ENCODE measurements around the gene TRIM9.
"Not testable (repeated sequence)": the region's sequence is repeated elsewhere in the genome, so short reads cannot be mapped to it uniquely, and the experiment has no call there.

The TRIM9 gene

DNA sequence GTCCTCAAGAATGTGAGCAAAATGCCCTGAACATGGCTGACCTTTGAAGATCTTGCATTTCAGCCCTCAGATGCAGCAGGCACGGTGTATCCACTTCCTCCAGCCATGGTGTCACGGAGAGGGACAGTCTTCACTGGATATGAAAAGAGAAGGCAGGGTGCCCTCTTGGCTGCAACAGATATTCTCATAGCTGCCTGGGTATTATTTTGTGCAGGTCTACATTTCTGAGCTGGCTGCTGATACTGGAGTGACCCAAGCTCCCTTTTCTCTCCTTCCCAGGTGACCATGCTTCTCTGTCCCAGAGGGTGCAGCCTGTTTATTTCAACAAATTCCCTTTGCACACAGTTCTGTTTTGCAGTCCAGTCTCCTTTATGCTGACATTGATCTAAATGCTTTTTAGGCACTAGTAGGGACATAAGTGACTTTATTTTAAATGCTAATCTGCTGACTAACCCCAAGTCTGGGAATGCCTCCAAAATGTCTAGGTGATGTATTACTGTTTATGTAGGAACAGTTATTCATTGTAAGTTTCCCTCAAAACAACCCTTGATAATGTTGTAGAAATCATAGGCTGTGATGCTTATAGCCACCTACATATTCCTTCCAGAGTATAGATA is 133.2 kb downstream of the TRIM9 start:
- no peak for DNase-seq

DNA sequence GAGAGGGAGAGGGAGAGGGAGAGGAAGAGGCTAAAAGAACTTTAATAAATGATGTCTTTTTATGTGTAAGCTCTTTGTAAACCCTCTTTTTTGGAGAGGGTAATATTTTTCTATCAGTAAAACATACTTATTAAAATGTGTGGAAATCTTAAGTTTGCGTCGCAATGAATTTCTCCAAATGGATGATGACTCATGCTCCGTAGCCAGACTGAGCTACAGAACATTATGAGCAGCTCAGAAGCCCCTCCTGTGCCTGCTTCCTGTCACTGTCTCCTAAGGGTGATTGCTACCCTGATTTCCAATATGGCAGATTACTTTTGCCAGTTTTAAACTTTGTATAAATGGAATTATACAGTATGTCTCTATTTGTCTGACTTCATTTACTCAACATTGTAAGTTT is 137.6 kb downstream of the TRIM9 start:
- DNase-seq = no peak

GRCh38 chr14:50956421-50956820 is 138.5 kb downstream of the TRIM9 start:
- not testable (repeated sequence) for DNase-seq

- DNase-seq = no peak
Observed at GRCh38 chr14:50955373-50956043, 139.4 kb downstream of the TRIM9 start.

- DNase-seq = peak in 1 of 5 experiments; percentile 13
Observed at GRCh38 chr14:50954811-50955372, 140.0 kb downstream of the TRIM9 start.

DNA sequence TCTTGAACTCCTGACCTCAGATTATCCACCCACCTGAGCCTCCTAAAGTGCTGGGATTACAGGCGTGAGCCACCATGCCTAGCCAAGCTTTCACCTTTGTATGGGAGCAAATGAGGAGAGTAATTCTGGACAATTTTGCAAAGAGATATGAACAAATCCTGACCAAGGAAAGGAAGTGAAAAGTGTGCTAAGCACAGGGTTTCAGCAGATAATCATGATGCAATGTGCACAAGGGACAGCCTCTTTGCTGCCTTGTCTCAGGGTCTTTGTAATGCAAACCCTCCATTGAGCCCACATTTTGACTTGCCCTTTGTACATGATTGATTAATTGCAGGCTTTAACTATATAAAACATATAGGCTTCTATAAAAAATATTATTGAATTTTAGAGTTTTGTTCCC is 141.4 kb downstream of the TRIM9 start:
- DNase-seq = no peak

DNA sequence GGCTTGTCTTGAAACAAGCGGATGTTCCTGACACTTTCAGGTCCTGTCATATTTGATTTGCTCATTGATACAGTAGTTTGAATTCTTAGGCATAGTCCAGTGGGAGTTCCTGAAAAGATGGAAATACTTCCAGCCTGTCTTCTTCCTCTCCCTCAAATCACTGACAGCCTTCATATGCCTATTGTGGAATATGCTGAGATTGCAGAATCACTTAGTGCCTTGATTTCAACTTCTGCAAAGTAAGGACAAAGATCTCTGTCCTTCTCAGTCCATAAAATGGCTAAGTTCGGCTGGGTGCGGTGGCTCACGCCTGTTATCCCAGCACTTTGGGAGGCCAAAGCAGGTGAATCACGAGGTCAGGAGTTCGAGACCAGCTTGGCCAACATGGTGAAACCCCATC is 143.9 kb downstream of the TRIM9 start:
- no peak for DNase-seq

- no peak for DNase-seq
Observed at GRCh38 chr14:50948205-50948604, 146.7 kb downstream of the TRIM9 start.

DNA sequence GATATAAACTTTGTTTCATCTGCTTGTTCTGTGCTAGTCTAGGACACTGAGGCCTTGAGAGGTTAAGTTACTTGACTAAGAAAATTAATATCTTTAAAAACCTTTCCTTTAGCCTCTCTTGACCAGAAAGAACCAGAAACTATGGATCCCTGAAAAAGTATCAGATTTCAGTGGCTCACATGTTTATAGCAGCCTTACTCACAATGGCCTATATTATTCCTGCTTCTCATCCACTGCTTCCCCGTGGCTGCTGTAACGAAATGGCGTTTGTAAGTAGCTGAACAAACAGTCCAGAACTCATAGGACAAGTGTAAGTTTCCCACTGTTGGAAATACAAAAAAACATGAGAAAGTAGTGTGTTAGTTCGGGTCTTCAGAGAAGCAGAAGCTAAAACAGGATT is 147.5 kb downstream of the TRIM9 start:
- no peak for DNase-seq

DNA sequence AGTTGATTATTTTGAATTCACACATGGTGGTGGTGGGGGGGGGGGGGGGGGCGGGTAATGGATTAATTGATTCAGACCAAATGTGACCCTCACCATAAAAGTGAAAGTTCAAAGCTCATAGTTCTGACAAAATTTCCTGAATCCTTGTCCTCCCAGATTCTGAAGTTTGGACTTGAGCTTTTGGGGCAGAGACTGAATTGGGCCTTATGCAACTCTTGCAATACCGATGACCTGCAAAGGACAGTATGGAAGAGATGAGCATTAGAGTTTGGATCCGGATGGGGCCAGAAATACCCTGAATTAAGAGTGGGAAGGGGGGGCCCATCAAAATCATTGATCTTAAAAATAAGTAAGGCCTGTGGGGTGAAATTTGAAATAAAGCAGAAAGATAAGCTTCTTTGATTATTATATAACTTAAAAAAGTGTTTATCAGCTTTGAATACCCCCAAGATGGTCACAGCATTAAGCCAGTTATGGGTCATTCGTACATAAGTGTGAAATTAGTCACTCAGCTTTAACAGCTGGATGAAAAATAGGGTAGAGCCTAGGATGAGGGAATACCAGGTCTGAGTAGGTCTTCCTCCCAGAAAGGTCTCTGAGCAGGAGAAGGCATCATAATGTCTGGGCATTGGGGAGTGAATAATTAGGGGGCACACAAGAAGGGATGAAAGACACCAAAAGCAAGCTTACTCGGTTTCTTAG is 148.5 kb downstream of the TRIM9 start:
- DNase-seq = no peak

- no peak for DNase-seq
Observed at GRCh38 chr14:50944647-50945413, 150.1 kb downstream of the TRIM9 start.

GRCh38 chr14:50943943-50944646 is 150.8 kb downstream of the TRIM9 start, which contains the start of gene PYGL:
Gene PYGL (minus strand): TSS chr14:50944483. CDS start chr14:50944403, 80 bp downstream.
- DNase-seq = peak in 1 of 5 experiments; percentile 9

DNA sequence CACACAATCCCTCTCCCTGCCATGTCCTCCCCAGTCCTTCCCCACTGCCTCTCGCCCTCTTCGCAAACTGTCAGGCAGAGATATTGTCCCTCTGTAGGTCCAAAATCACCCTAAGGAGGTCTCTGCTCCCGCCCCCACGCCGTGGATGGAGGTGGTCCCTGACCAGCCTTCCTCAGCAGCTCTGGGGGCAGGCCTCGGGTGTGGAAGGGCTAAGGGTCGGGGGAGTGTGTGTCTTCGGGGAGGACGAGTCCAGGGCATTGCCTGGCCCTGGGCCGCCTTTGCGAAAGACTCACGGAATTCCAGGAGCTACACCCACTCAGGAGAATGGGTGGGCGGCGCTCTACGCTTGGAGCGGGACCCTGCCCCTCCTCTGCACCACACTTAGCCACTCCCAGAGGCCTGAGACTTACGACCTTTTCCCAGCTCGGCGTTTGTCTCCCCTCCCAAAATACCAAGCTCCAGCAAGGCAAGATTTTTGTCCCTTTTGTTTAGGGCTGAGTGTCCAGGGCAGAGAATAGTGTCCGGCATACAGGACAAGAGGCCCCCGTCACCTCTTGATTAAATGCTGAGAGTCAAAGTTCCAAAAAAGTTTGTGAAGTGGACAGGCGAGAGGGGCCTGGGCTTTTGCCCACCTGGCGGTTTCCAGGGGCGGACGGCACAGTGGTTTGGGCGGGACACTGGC is 151.5 kb downstream of the TRIM9 start:
- no peak for DNase-seq

GRCh38 chr14:50941638-50942037 is 153.3 kb downstream of the TRIM9 start:
- DNase-seq = not testable (repeated sequence)

- no peak for DNase-seq
Observed at GRCh38 chr14:50941151-50941550, 153.8 kb downstream of the TRIM9 start.

DNA sequence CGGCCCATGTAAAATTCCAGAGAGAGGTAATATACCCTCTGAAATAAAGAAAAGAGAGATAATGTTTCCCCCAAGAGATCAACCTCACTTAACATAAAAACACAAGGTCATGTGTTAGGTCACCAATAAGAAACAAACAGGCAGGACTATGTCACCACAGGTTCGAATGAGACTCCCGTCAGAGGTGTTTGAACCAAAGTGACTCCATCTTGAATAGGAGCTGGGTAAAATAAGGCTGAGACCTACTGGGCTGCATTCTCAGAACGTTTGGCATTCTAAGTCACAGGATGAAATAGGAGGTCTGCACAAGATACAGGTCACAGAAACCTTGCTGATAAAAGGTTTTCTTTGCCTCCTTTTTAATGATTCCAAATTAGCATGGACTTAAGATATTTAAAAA is 157.1 kb downstream of the TRIM9 start:
- no peak for DNase-seq

- no peak for DNase-seq
Observed at GRCh38 chr14:50937325-50937724, 157.6 kb downstream of the TRIM9 start.

- DNase-seq = no peak
Observed at GRCh38 chr14:50936882-50937281, 158.0 kb downstream of the TRIM9 start.

GRCh38 chr14:50936016-50936340 is 158.9 kb downstream of the TRIM9 start:
- no peak for DNase-seq

DNA sequence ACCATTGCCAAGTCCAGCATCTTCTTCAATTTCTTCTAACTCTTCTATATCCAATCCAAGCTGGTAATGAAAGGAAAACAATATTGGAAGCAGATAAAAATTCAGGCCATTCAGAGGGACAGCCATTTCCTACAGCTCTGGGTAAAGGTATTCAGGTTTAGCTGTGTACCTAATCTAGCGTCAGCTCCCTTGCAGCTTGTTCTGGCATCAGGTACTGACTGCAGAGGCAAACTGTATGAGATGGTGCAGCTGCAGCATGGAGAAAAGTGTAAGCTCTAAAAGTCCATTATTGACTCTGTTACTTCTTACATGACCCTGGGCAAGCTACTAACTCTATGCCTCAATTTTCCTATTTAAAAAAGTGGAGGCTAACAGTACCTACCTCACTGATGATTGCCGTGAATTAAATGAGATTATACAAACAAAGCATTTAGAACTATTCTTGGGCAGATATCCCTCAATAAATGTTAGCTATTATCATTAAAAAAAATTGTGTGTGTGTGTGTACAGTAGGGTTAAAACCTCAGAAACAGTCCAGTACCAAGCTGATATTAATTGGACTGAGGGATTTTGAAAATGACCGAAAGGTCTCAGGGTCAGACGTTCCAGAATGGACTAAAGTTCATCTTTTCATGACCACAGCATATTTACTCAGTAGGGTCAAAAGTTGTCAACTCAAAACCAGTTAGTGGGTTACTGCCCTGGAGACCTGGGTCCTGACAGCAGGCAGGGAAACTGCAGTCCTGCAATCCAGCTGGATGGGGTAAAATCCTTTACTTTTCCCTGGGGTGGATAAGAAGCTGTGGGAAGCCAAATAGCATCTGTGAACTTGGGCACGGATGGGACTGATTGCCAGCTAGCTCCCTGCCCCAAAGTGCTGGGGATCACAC is 159.5 kb downstream of the TRIM9 start:
- no peak for DNase-seq

All from T-helper 2 cell (primary cell).